Measurements from ENCODE around the gene COBL.

Gene COBL

DNA sequence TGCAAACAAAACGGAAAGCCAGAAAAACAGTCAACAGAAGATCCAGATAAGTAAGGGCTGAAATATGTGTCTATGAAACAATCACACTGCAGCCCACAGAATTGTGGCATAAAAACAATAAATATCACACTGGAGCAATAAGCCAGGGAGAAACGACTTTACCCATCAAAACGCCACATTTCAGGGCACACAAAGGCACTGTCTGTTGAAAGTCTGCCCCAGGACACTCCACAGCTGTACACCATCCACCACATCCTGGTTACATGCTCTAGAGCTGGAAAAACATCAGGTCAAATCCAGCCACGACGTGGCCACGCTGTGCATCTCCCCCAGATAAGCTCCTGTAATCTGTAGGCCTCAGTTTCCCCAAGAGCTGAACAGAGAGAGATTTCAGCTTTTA lies 88.7 kb downstream of the COBL start:
- H3K4me3 ChIP-seq (ENCODE audit: low read depth in 1 of 2, low read length in 1 of 2), result no peak overlapping the region
- H3K36me3 ChIP-seq, result no peaks in the 10 kb centered on the region
- no peak overlapping the region for H3K27ac ChIP-seq
- H3K9me3 ChIP-seq, result no peaks in the 10 kb centered on the region
- no peaks in the 10 kb centered on the region for H3K27me3 ChIP-seq
- TF ChIP-seq, protein P1, sequence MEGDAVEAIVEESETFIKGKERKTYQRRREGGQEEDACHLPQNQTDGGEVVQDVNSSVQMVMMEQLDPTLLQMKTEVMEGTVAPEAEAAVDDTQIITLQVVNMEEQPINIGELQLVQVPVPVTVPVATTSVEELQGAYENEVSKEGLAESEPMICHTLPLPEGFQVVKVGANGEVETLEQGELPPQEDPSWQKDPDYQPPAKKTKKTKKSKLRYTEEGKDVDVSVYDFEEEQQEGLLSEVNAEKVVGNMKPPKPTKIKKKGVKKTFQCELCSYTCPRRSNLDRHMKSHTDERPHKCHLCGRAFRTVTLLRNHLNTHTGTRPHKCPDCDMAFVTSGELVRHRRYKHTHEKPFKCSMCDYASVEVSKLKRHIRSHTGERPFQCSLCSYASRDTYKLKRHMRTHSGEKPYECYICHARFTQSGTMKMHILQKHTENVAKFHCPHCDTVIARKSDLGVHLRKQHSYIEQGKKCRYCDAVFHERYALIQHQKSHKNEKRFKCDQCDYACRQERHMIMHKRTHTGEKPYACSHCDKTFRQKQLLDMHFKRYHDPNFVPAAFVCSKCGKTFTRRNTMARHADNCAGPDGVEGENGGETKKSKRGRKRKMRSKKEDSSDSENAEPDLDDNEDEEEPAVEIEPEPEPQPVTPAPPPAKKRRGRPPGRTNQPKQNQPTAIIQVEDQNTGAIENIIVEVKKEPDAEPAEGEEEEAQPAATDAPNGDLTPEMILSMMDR (IDR thresholded peaks at IDR 0.05), result no peak
- peaks cover 0 to 4% of the 10 kb centered on the region in 2 experiments for H3K4me1 ChIP-seq (ENCODE audit: control insufficient read depth in 1 of 2, insufficient read depth in 1 of 2, low read depth in 1 of 2, low read length in 1 of 2)

DNA sequence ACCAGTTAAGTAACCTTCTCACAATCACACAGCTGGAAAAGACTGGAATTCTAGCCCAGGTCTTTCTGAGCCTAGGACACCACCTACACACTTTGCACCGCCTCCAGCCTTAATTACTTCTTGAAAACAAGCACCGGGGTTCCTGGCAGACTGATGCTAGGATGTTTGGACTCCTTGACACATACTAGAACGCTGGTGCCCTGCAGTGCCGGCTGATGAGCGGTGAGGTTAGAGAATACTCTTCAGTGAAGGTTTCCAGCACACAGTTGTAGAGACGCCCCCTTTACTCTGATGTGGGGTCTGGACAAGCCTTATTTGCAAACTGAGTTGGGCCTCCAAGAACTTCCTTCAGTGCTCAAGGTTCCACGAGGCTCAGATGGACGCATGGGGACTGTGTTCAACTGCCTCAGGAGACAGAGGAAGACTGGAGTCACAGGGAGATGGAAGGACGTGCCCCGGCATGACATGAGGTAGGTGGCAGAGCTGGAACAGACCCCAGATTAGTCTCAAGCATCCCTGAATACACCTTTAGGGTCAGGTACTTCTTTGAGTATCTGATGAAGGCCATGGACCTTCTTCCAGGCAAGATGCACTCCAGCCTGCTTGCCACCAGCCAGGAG lies 89.6 kb downstream of the COBL start:
- Histone ChIP-seq H3K27me3 (no peaks in the 10 kb centered on the region), H3K36me3 (no peaks in the 10 kb centered on the region), H3K4me1 (ENCODE audit: control insufficient read depth in 1 of 2, insufficient read depth in 1 of 2, low read depth in 1 of 2, low read length in 1 of 2) (peaks cover 0 to 4% of the 10 kb centered on the region in 2 experiments), H3K4me3 (ENCODE audit: low read depth in 1 of 2, low read length in 1 of 2) (no peak overlapping the region), H3K9me3 (no peaks in the 10 kb centered on the region), H3K27ac (no peak overlapping the region)
- TF ChIP-seq, protein P1 (IDR thresholded peaks at IDR 0.05), result no peak

DNA sequence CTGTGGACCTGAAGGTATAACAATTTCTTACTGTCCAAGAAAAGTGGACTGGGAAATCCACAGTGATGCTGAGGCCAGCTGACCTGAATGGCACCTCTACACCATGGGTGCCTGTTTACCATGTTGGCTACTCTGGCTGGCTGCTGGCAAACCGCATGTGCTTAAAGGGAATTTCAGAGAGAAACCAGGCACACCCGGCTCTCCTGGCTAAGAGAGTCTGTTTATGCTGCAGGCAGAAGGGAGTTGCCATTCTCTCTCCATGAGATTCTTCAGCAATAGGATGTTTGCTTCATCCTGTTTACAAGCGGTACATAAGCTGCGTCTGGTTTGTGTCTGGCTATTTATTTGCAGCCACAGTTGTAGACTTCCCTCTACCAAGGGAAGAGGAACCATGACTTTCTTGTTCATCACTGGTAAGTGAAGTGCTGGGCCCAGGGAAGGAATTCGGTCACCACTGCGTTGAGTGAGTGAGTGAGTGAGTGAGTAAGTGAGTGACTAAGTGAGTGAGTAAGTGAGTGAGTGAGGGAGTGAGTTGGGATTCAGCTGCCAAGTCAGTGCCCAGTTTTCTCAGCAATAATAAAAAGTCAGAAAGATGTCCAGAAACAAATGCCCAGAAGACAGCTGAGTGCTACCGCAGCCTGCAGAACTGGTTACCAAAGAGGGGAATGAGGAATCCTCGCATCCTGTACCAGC lies 90.4 kb downstream of the COBL start:
- Histone ChIP-seq H3K27ac (no peak overlapping the region), H3K4me3 (ENCODE audit: low read depth in 1 of 2, low read length in 1 of 2) (no peak overlapping the region), H3K4me1 (ENCODE audit: control insufficient read depth in 1 of 2, insufficient read depth in 1 of 2, low read depth in 1 of 2, low read length in 1 of 2) (peaks cover 0 to 4% of the 10 kb centered on the region in 2 experiments), H3K36me3 (no peaks in the 10 kb centered on the region), H3K27me3 (no peaks in the 10 kb centered on the region), H3K9me3 (no peaks in the 10 kb centered on the region)
- TF ChIP-seq, protein P1 (IDR thresholded peaks at IDR 0.05), result no peak

DNA sequence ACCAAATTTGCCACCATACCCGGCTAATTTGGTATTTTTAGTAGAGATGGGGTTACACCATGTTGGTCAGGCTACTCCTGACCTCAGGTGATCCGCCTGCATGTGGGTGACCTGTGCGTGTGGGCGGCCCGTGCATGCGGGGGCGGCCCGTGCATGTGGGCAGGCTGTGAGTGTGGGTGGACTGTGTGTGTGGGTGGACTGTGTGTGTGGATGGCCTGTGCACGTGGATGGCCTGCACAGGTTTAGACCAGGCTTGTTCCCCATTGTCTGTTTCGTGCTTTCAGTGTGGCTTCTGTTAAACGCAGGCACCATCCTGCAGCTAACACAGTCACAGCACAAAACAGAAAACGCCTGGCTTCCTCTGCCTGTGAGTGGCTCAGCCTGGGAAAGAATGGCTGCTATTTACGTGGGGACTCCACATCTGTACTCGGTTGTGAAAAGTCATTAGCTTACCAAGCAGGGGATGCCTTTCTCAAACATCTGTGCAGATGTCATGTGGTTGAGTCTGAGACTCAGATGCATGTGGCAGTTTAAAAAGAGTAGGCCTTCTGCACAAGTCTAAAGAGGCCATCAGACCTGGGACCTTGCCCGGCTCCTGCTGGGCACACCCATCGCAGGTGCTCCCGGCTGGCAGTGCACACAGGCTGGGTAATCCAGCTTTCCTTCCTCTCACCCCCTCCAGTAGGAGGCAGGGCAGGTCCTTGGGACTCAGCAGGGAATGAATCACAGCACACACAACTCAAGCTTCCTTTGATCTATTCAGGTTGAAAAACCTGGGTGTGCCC lies 91.6 kb downstream of the COBL start:
- H3K4me1 ChIP-seq (ENCODE audit: control insufficient read depth in 1 of 2, insufficient read depth in 1 of 2, low read depth in 1 of 2, low read length in 1 of 2), result no peaks in the 10 kb centered on the region
- no peak overlapping the region for H3K27ac ChIP-seq
- H3K4me3 ChIP-seq (ENCODE audit: low read depth in 1 of 2, low read length in 1 of 2), result no peak overlapping the region
- H3K36me3 ChIP-seq, result no peaks in the 10 kb centered on the region
- TF ChIP-seq, protein P1 (IDR thresholded peaks at IDR 0.05), result no peak
- H3K9me3 ChIP-seq, result no peaks in the 10 kb centered on the region
- H3K27me3 ChIP-seq, result no peaks in the 10 kb centered on the region

DNA sequence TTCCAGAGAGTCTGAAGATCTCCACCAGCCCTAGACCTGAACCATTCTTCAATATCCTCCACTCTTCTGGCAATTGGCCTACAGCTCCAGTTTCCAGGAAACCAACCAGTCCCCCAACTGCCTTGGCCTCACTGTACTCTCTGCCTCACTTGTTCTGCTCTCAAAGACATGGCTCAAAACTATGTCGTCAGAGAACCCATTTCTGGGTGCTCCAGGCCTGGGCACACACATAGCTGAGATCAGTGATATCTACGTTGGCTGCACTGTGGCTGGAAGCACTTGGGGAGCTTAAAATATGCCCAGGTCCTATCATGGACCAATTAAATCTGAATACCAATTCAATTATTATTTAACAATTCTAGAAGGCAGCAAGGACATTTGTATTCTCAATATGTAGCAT lies 93.1 kb downstream of the COBL start:
- TF ChIP-seq, protein P1 (IDR thresholded peaks at IDR 0.05), result no peak
- no peaks in the 10 kb centered on the region for H3K9me3 ChIP-seq

More for the DNA sequence above, 93.1 kb downstream of the COBL start:
- H3K27ac ChIP-seq, result no peak overlapping the region
- H3K4me1 ChIP-seq (ENCODE audit: control insufficient read depth in 1 of 2, insufficient read depth in 1 of 2, low read depth in 1 of 2, low read length in 1 of 2), result no peaks in the 10 kb centered on the region
- no peaks in the 10 kb centered on the region for H3K36me3 ChIP-seq
- no peak overlapping the region for H3K4me3 ChIP-seq (ENCODE audit: low read depth in 1 of 2, low read length in 1 of 2)
- no peaks in the 10 kb centered on the region for H3K27me3 ChIP-seq
